GM18951 (cell line): ENCODE data around the gene C22orf15.
A peak's percentile ranks its signal among the peaks of the same experiment; 100 is the strongest.

Source experiments
- POLR2A ChIP-seq: IDR thresholded peaks from 4 replicates; pipeline ENCODE4 v1.6.1; 2011; ENCODE audit warnings: mild to moderate bottlenecking; ENCODE audit not compliant: insufficient read length, insufficient read depth; ENCODE audit errors: extremely low read depth
- in situ Hi-C: fragments of 300-500 bp; cut with MboI; formaldehyde crosslinking; loops from one replicate; pipeline ENCODE4 v1.12.0; 2022; ENCODE audit warnings: low sequenced_read_pairs, mixed read lengths, inconsistent platforms; ENCODE audit not compliant: unreplicated experiment

The C22orf15 gene

GRCh38 chr22:23742505-23743264 is 20.1 kb upstream of the C22orf15 start:
- in situ Hi-C loops: no loop called here

GRCh38 chr22:23743303-23743705 is 19.5 kb upstream of the C22orf15 start:
- in situ Hi-C loops: no loop called here
- TF ChIP-seq POLR2A: no peak

More at GRCh38 chr22:23742505-23743264, 20.1 kb upstream of the C22orf15 start:
- TF ChIP-seq POLR2A: no peak

- in situ Hi-C loops: no loop called here
- TF ChIP-seq POLR2A: no peak
Measured at GRCh38 chr22:23744001-23744400, 18.8 kb upstream of the C22orf15 start.

GRCh38 chr22:23744485-23744884 is 18.3 kb upstream of the C22orf15 start:
- in situ Hi-C loops: no loop called here
- no peak for TF ChIP-seq POLR2A

- in situ Hi-C loops: no loop called here
Measured at GRCh38 chr22:23745791-23746190, 17.0 kb upstream of the C22orf15 start.

GRCh38 chr22:23749841-23750301 is 12.9 kb upstream of the C22orf15 start:
- TF ChIP-seq POLR2A: no peak
- in situ Hi-C loops: no loop called here

More at GRCh38 chr22:23745791-23746190, 17.0 kb upstream of the C22orf15 start:
- TF ChIP-seq POLR2A: no peak

- TF ChIP-seq POLR2A: no peak
- in situ Hi-C loops: no loop called here
Measured at GRCh38 chr22:23750367-23750713, 12.4 kb upstream of the C22orf15 start.

- peak; percentile 72 for TF ChIP-seq POLR2A
- in situ Hi-C loops: no loop called here
Measured at GRCh38 chr22:23750714-23751440, 11.9 kb upstream of the C22orf15 start, which contains the start of gene ZNF70. ZNF70 (minus strand) TSS chr22:23751112; CDS start chr22:23745140, 5,972 bp downstream.

- no peak for TF ChIP-seq POLR2A
- in situ Hi-C loops: no loop called here
Measured at GRCh38 chr22:23751441-23751996, 11.3 kb upstream of the C22orf15 start.

GRCh38 chr22:23752090-23752691 is 10.6 kb upstream of the C22orf15 start:
- in situ Hi-C loops: no loop called here
- TF ChIP-seq POLR2A: no peak

GRCh38 chr22:23752750-23753149 is 10.0 kb upstream of the C22orf15 start:
- no peak for TF ChIP-seq POLR2A
- in situ Hi-C loops: no loop called here

- in situ Hi-C loops: no loop called here
- no peak for TF ChIP-seq POLR2A
Measured at GRCh38 chr22:23753385-23753784, 9.4 kb upstream of the C22orf15 start.
